ENCODE results near the gene PLXNA4. TPM values are rescaled to one million over a fixed set of nuclear protein-coding genes. Genes with fewer than 3 reads are reported as not detected.

Gene PLXNA4
- total and polyA plus RNA-seq, 9 of the 15 experiments (the other 6 are each of a cell fraction or from before 2014, with no cell fraction given), result under 0.01 to 0.09 TPM; not detected in 7

DNA sequence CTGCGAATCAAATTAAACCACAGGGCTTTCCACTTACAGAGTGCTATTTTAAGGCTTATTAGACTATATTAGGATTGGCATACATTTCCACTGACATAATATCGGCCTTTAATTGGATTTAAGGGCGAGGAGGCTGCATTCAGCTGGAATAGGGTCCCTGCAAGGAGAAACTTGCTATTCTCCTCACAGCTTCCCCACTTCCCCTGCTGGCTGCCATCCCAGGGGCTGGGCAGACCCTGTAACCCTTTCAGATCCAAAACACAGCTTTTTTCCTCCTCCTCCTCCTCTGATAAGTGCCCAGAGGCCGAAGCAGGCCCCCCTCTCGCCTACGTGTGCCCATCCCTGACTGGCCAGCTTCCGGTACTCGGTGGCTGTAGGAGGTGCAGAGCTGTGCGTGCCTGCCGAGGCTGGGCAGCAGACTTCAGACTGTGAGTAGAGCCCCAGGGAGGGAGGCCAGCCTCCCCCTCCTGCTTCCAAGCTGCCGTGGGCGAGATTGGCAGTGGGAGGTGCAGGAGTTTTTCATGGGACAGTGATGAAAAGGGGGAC lies 224.2 kb downstream of the PLXNA4 start:
- in situ Hi-C loops (cut with MboI) (no loop called here), intact Hi-C loops (cut with micrococcal nuclease) (no loop called here)
- no peaks in the 10 kb centered on the region for H3K79me2 ChIP-seq (ENCODE audit: control insufficient read depth, insufficient read depth, low read length)
- H3K4me3 ChIP-seq, result no peak overlapping the region
- no peaks in the 10 kb centered on the region for H3K36me3 ChIP-seq (ENCODE audit: control insufficient read depth, insufficient read depth, low read length)
- DNase-seq (ENCODE audit: extremely low read depth in 1 of 4, low spot score in 3 of 4), result no peak
- BruUV-seq (replicated peaks), result no TSS peak
- ATAC-seq, result no peak
- H3K4me2 ChIP-seq (ENCODE audit: insufficient read depth, low read length), result no peak overlapping the region
- H3K9me1 ChIP-seq (ENCODE audit: control insufficient read depth, insufficient read depth, low read length), result no peaks in the 10 kb centered on the region
- H4K20me1 ChIP-seq (replicated peaks; ENCODE audit: control insufficient read depth, insufficient read depth, low read length), result no peaks in the 10 kb centered on the region
- peak overlapping the region in 1 of 2 experiments; percentile 3; a peak in 1 of 4 replicates for H3K9ac ChIP-seq (ENCODE audit: insufficient read depth in 1 of 2, low read depth in 2 of 2, low read length in 2 of 2)
- no peak for FAIRE-seq
- H3K27ac ChIP-seq (ENCODE audit: extremely low read depth, low read depth, low read length), result no peak overlapping the region
- H3K27me3 ChIP-seq (ENCODE audit: control insufficient read depth in 2 of 2, insufficient read depth in 2 of 2, low read length in 2 of 2), result peaks cover 6 to 32% of the 10 kb centered on the region in 2 experiments; a peak in 4 of 5 replicates
- under 1% methylated on average over 12 of the region's 12 CpGs for WGBS (ENCODE audit: insufficient coverage, low coverage, missing lambda C conversion rate)
- H3K9me3 ChIP-seq (replicated peaks; ENCODE audit: control insufficient read depth, insufficient read depth, low read depth, low read length), result no peaks in the 10 kb centered on the region
- POLR2A ChIA-PET, result no interaction called here
- CTCF ChIA-PET (ENCODE audit: low intra/inter-chr PET ratio), result no interaction called here
- no peak overlapping the region for H2AFZ ChIP-seq (ENCODE audit: low read depth, low read length)
- no peaks in the 10 kb centered on the region for H3K4me1 ChIP-seq (replicated peaks in 1 of 2; ENCODE audit: control insufficient read depth in 2 of 2, insufficient read depth in 2 of 2, low read length in 2 of 2)
- TF ChIP-seq, protein P1, sequence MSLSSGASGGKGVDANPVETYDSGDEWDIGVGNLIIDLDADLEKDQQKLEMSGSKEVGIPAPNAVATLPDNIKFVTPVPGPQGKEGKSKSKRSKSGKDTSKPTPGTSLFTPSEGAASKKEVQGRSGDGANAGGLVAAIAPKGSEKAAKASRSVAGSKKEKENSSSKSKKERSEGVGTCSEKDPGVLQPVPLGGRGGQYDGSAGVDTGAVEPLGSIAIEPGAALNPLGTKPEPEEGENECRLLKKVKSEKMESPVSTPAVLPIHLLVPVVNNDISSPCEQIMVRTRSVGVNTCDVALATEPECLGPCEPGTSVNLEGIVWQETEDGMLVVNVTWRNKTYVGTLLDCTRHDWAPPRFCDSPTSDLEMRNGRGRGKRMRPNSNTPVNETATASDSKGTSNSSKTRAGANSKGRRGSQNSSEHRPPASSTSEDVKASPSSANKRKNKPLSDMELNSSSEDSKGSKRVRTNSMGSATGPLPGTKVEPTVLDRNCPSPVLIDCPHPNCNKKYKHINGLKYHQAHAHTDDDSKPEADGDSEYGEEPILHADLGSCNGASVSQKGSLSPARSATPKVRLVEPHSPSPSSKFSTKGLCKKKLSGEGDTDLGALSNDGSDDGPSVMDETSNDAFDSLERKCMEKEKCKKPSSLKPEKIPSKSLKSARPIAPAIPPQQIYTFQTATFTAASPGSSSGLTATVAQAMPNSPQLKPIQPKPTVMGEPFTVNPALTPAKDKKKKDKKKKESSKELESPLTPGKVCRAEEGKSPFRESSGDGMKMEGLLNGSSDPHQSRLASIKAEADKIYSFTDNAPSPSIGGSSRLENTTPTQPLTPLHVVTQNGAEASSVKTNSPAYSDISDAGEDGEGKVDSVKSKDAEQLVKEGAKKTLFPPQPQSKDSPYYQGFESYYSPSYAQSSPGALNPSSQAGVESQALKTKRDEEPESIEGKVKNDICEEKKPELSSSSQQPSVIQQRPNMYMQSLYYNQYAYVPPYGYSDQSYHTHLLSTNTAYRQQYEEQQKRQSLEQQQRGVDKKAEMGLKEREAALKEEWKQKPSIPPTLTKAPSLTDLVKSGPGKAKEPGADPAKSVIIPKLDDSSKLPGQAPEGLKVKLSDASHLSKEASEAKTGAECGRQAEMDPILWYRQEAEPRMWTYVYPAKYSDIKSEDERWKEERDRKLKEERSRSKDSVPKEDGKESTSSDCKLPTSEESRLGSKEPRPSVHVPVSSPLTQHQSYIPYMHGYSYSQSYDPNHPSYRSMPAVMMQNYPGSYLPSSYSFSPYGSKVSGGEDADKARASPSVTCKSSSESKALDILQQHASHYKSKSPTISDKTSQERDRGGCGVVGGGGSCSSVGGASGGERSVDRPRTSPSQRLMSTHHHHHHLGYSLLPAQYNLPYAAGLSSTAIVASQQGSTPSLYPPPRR (CRISPR knock-in tag; IDR thresholded peaks at IDR 0.05; ENCODE audit: borderline replicate concordance), result no peak
- TF ChIP-seq MCM7 (IDR thresholded peaks at IDR 0.05) (no peak), POLR2AphosphoS2 (IDR thresholded peaks at IDR 0.05; ENCODE audit: low read length) (no peak), HDAC2 (IDR thresholded peaks at IDR 0.05) (no peak), NRF1 (conservative IDR thresholded peaks at IDR 0.05 in 1 of 2, IDR thresholded peaks at IDR 0.05 in 1 of 2) (no peak), SOX6 (IDR thresholded peaks at IDR 0.05) (no peak), ZNF586 (CRISPR knock-in tag; conservative IDR thresholded peaks at IDR 0.05) (no peak), HSF4 (CRISPR knock-in tag; IDR thresholded peaks at IDR 0.05; ENCODE audit: borderline replicate concordance) (no peak), SMARCA5 (IDR thresholded peaks at IDR 0.05) (no peak)
- TF ChIP-seq, protein P2, sequence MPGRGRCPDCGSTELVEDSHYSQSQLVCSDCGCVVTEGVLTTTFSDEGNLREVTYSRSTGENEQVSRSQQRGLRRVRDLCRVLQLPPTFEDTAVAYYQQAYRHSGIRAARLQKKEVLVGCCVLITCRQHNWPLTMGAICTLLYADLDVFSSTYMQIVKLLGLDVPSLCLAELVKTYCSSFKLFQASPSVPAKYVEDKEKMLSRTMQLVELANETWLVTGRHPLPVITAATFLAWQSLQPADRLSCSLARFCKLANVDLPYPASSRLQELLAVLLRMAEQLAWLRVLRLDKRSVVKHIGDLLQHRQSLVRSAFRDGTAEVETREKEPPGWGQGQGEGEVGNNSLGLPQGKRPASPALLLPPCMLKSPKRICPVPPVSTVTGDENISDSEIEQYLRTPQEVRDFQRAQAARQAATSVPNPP (IDR thresholded peaks at IDR 0.05; ENCODE audit: borderline replicate concordance, insufficient read depth, insufficient read length), result no peak
- TF ChIP-seq, protein P3, sequence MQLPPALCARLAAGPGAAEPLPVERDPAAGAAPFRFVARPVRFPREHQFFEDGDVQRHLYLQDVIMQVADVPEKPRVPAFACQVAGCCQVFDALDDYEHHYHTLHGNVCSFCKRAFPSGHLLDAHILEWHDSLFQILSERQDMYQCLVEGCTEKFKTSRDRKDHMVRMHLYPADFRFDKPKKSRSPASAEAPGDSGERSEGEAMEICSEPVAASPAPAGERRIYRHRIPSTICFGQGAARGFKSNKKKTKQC (CRISPR knock-in tag; IDR thresholded peaks at IDR 0.05), result no peak
- TF ChIP-seq, protein P4, sequence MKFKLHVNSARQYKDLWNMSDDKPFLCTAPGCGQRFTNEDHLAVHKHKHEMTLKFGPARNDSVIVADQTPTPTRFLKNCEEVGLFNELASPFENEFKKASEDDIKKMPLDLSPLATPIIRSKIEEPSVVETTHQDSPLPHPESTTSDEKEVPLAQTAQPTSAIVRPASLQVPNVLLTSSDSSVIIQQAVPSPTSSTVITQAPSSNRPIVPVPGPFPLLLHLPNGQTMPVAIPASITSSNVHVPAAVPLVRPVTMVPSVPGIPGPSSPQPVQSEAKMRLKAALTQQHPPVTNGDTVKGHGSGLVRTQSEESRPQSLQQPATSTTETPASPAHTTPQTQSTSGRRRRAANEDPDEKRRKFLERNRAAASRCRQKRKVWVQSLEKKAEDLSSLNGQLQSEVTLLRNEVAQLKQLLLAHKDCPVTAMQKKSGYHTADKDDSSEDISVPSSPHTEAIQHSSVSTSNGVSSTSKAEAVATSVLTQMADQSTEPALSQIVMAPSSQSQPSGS (CRISPR knock-in tag; IDR thresholded peaks at IDR 0.05), result no peak
